Mesodermal cell (in vitro differentiated cells): Measurements from ENCODE around the gene UCN3.
"Not testable (repeated sequence)": the region's sequence is repeated elsewhere in the genome, so short reads cannot be mapped to it uniquely, and the experiment has no call there.

Experiments used
- H3K27ac ChIP-seq: 2 replicates; pipeline ENCODE4 v1.7.0; 2013; ENCODE audit warnings: mild to moderate bottlenecking, low read depth, low read length, moderate library complexity; ENCODE audit not compliant: severe bottlenecking
- H3K36me3 ChIP-seq: 2 replicates; pipeline ENCODE4 v1.7.1; 2013; ENCODE audit warnings: mild to moderate bottlenecking, low read length, moderate library complexity; ENCODE audit not compliant: control insufficient read depth, insufficient read depth
- H3K4me1 ChIP-seq: one replicate; pipeline ENCODE4 v1.7.1; 2013; ENCODE audit warnings: mild to moderate bottlenecking, low read length; ENCODE audit not compliant: insufficient read depth, control insufficient read depth, poor library complexity, severe bottlenecking
- H3K4me3 ChIP-seq: 2 replicates; pipeline ENCODE4 v1.7.0; 2013; ENCODE audit warnings: low read length, control low read depth, mild to moderate bottlenecking; ENCODE audit not compliant: insufficient read depth, poor library complexity, severe bottlenecking; ENCODE audit errors: extremely low read depth
- H3K9me3 ChIP-seq: 2 replicates; pipeline ENCODE4 v1.7.1; 2013; ENCODE audit warnings: mild to moderate bottlenecking, low read length, moderate library complexity; ENCODE audit not compliant: control insufficient read depth
- WGBS, 2 experiments: methylation state at CpG; one replicate each; pipeline ENCODE4 v1.1.5; 2013; ENCODE audit warnings: missing lambda C conversion rate in 2 of 2; ENCODE audit not compliant: insufficient coverage in 2 of 2; 5-methylcytosine and 5-hydroxymethylcytosine counted together

The UCN3 gene

DNA sequence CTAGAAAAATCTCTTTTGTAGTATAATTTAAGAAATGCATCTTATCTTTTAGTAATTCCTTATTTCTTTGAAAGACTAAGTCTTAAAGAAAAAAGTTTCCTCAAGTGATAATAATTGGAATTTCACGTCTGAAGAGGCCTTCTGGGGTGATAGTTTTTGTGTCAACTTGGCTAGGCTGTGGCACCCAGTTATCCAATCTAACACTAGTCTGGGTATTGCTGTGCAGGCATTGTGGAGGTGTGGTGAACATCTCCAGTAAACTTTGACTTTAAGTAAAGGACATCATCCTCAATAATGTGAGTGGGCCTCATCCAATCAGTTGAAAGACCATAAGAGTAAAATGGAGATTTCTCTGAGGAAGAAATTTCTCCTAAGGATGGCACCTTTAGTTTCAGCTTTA, 42.2 kb downstream of the UCN3 start:
- WGBS, 2 experiments, result no CpG with 5 or more reads among the region's 1 CpG
- Histone ChIP-seq H3K27ac (no peak overlapping the region), H3K9me3 (peaks cover 16% of the 10 kb centered on the region), H3K4me1 (peaks cover under 1% of the 10 kb centered on the region), H3K36me3 (no peaks in the 10 kb centered on the region), H3K4me3 (no peak overlapping the region)

DNA sequence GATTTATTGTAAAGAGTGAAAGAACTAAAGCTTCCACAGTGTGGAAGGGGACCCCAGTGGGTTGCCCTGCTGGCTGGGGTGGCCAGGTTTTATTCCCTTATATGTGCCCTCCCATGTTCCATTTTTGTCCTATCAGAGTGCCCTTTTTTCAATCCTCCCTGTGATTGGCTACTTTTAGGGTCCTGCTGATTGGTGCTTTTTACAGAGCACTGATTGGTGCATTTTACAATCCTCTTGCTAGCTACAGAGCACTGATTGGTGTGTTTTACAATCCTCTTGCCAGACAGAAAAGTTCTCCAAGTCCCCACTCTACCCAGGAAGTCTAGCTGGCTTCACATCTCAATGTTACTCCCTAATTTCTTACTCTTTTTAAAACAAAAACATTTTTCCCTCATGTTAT, 46.0 kb downstream of the UCN3 start:
- H3K4me1 ChIP-seq, result peaks cover 17% of the 10 kb centered on the region
- H3K9me3 ChIP-seq, result peaks cover 16% of the 10 kb centered on the region
- not testable (repeated sequence) for H3K36me3 ChIP-seq, H3K4me3 ChIP-seq, H3K27ac ChIP-seq

DNA sequence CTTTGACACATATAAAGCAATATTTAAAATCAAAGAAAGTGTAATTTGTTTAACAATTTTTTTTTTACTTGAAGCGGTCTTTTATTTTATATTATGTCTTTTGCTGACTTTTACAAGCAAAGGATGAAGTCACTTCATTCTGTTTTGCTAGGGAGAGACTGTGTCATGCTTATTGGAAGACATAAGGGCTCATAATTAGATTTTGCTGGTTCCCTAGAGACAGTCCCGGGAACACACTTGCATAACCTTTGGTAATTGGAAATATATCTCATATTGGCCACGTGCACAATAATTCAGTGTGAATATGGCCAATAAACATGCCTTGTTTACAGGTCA, 47.1 kb downstream of the UCN3 start:
- peaks cover 15% of the 10 kb centered on the region for H3K9me3 ChIP-seq
- peaks cover 5% of the 10 kb centered on the region for H3K36me3 ChIP-seq
- H3K4me1 ChIP-seq, result peaks cover 17% of the 10 kb centered on the region
- 33 to 83% methylated on average over 1 to 2 of the region's 3 CpGs for WGBS, 2 experiments
- H3K4me3 ChIP-seq, result peak overlapping the region; percentile 76
- H3K27ac ChIP-seq, result no peak overlapping the region

DNA sequence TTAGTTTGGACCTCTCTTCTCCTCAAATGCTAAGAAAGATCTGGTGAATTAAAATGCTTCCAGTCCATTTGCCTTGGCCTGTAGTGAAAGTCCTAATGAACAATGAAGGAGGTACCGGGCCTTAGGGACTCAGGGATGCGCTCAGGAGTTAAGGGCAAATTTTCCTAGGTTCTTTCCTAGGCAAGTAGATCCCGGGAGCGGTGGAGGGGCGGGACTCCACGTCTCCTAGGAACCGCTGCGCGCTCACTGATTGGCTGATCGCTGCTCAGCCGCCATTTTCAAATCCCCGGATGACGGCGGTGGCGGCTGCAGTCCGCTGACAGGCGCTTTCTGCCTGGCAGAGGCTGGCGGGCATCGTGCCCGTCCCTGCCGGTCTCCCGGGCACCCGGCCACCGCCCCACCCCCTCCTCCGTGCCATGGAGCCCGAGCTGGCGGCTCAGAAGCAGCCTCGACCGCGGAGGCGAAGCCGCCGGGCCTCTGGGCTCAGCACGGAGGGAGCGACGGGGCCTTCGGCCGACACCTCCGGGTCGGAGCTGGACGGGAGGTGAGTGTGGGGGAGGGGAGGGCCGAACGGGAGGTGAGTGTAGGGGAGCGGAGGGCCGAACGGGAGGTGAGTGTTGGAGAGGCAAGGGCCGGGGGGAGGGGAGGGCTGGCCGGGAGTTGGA, 47.6 kb downstream of the UCN3 start, which contains the start of gene NET1:
Gene NET1, plus strand, starts transcription at position 281 of the 665 bp plus-strand sequence. Its CDS starts 136 bp downstream, at position 417.
- H3K27ac ChIP-seq, result peak within 1 kb of the TSS; percentile 59
- peaks cover 10% of the 10 kb centered on the region for H3K9me3 ChIP-seq
- peaks cover 10% of the 10 kb centered on the region for H3K36me3 ChIP-seq
- peaks cover 17% of the 10 kb centered on the region for H3K4me1 ChIP-seq
- 0% methylated on average over 17 to 18 of the region's 48 CpGs for WGBS, 2 experiments
- peak within 1 kb of the TSS; percentile 76 for H3K4me3 ChIP-seq

DNA sequence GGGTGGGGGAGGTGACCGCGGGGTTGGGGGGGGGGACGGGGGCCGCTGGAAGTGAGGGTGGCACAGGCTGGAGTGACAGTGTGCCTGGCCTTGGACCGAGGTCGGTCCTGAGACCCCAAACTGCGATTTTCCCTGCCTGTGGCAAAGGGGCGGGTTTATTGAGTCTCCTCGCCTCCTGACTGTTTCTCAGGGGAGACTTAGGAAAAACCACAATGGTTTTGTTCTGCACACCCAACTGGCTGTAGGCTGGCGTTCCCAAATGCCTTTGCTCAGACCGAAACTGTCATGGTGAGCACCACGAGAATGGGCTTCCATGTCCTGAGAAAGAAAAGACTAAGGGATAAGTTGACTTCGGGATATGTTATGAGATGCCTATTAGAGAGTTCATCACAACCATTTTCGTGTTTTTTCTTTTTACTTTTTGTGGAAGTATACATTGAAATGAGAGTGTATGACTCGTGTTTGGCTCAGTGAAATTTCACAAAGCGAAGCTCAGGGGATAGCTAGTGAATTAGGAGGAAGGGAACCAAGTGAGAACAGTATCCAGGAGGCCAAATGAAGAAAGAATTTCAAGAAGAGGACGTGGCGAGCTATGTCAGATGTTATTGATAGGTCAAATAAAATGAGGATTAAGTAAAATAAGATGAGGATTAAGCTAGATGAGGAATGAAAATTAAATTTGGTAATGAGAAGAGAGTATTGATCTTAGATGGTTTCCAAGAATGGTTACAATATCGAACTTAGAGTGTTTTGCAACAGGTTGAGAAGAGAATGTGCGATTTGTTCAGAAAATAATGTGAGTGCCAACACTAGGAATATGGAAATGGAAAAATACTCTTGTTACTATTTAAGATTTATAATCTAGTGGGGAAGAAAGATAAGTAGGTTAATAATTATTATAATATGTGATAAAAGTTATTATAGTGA, 48.5 kb downstream of the UCN3 start:
- Histone ChIP-seq H3K36me3 (peaks cover 10% of the 10 kb centered on the region), H3K27ac (peak overlapping the region; percentile 41), H3K9me3 (peaks cover 3% of the 10 kb centered on the region), H3K4me1 (peaks cover 17% of the 10 kb centered on the region), H3K4me3 (peak overlapping the region; percentile 76)
- WGBS, 2 experiments, result 15 to 18% methylated on average over 13 to 16 of the region's 20 CpGs

DNA sequence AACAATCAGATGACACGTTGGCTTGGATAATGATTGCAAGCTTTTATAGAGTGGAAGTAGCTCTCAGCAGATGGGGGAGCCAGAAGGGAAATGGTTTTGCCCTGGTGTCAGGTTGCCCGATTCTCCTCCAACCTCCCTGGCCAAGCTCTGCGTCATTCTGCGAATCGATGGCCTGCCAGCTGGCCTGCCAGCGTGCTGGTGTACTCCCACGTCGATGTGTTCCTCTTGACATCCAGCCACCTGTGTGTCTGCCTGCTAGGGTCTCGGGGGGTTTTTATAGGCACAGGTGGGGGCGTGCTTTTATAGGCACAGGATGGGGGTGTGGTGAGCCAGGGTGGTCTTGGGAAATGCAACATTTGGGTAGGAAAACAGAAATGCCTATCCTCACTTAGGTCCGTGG, 52.2 kb downstream of the UCN3 start:
- H3K36me3 ChIP-seq, result peaks cover 10% of the 10 kb centered on the region
- 94 to 95% methylated on average over 7 to 10 of the region's 11 CpGs for WGBS, 2 experiments
- peaks cover 9% of the 10 kb centered on the region for H3K9me3 ChIP-seq
- H3K4me1 ChIP-seq, result peaks cover 16% of the 10 kb centered on the region
- no peak overlapping the region for H3K27ac ChIP-seq
- H3K4me3 ChIP-seq, result no peak overlapping the region

DNA sequence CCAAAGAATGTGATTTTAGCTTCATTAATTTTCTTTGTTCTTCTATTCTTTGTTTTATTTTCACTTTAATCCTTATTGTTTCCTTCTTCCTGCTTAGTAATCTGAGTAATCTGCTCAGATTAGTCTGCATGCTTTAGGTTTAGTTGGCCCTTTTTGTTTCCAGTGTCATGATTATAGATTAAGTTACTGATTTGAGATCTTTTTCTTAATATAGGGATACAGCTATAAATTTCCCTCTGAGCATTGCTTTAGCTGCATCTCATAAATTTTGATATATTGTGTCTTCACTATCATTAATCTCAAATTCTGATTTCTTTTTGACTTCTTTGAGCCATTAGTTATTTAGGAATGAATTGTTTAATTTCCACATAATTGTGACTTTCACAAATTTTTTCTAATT, 53.8 kb downstream of the UCN3 start:
- no peak overlapping the region for H3K27ac ChIP-seq
- peaks cover 10% of the 10 kb centered on the region for H3K36me3 ChIP-seq
- H3K9me3 ChIP-seq, result peaks cover 9% of the 10 kb centered on the region
- peaks cover 12% of the 10 kb centered on the region for H3K4me1 ChIP-seq
- no peak overlapping the region for H3K4me3 ChIP-seq

DNA sequence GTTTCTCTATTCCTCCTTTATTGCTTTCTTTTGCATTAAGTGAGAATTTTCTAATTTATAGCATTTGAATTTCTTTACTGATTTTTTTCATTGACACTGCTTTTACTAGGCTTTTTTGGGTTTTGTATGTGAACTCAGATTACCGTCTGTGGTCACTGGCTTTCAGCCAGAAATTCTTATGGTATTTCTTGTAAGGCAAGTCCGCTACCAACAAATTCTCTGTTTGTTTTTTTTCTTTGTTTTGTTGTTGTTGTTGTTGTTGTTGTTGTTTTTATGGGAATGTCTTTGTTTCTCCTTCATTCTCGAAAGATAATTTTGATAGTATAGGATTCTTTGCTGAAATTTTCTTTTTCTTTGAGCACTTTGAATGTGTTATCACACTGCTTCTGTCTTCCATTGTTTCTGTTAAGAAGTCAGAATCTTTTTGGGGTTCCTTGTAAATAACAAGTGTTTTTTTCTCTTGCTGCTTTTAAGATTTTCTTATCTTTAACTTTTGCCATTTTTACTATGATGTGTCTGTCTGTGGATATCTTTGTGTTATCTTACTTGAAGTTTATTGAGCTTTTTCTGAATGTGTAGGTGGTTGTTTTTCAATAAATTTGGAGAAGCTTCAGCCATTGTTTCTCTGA, 54.8 kb downstream of the UCN3 start:
- WGBS, 2 experiments, result 92% methylated on average over 2 of the region's 3 CpGs; no CpG with 5 or more reads in 1 of the 2 experiments
- peaks cover 10% of the 10 kb centered on the region for H3K36me3 ChIP-seq
- no peak overlapping the region for H3K27ac ChIP-seq
- peaks cover 3% of the 10 kb centered on the region for H3K4me1 ChIP-seq
- no peak overlapping the region for H3K4me3 ChIP-seq
- H3K9me3 ChIP-seq, result peaks cover 9% of the 10 kb centered on the region

DNA sequence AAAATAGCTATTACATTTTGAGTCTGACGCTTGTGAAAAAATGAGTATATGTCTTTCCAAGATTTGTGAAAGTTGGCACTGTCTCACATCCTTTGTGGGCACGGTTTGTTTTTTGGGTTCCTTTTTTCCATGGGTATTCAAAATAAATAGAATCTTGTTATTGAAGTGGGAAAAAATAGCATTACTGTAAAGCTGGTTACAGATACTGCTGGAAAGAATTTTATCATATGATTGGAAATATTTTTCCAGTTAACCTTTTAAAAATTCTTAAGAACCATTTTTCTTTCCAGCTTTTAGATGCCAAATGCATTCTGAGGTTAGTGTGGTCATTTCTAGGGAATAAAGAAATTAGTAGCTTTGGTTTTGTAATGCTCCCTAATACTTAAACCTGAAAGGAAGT, 59.0 kb downstream of the UCN3 start:
- Histone ChIP-seq H3K9me3 (peaks cover 6% of the 10 kb centered on the region), H3K27ac (no peak overlapping the region), H3K4me3 (no peak overlapping the region), H3K36me3 (peaks cover 13% of the 10 kb centered on the region), H3K4me1 (no peaks in the 10 kb centered on the region)
- 0 to 83% methylated on average over 1 of the region's 2 CpGs for WGBS, 2 experiments
